IMR-90 (cell line): Measurements from ENCODE around the gene CKAP4.

Experiments
- CEBPB ChIP-seq: IDR thresholded peaks from 2 replicates; pipeline ENCODE4 v1.6.1; 2012; ENCODE audit warnings: low read depth, low read length, improper control_type of control experiment
- CHD1 ChIP-seq: IDR thresholded peaks from 2 replicates; pipeline ENCODE4 v1.6.1; 2012; ENCODE audit warnings: low read depth, low read length, improper control_type of control experiment
- MAFK ChIP-seq: IDR thresholded peaks from 2 replicates; pipeline ENCODE4 v1.6.1; 2012; ENCODE audit warnings: low read depth, low read length, improper control_type of control experiment
- POLR2A ChIP-seq: IDR thresholded peaks from 2 replicates; pipeline ENCODE4 v1.6.1; 2012; ENCODE audit warnings: mild to moderate bottlenecking, low read depth, low read length
- TF ChIP-seq, protein P1 (sequence below): conservative IDR thresholded peaks from 2 replicates; pipeline ENCODE4 v1.5.1; 2012; ENCODE audit warnings: mild to moderate bottlenecking, low read depth, low read length, improper control_type of control experiment

DNA sequence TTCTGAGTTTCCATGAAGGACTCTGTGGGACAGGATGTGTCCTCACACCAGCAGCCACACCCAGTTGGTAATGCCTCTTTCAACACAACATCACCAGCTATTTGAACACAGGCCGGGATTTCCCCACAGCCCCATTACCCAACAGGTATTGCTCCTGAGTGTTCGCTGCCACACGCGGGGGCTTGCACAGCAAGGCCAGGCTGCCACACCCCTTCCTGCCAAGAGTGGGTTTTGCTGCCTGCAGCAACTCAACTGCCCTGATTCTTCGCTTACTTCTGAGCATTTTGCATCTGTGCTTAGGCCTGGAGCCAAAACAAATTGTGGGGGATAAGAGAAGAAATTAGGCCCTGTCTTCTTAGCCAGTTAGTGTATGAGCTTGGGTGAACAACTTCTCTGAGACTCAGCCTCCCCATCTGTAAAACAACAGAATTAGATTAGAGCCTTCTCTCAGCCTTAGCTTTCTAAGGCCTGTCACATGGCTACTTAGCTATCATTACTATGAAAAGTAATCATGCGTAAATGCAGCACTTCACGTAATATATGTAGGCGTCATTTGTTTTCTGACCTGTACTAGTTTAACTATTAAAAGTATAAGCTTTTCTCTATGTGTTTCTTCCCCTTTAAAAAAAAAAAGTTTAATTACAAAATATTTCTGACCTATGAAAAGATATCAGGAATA lies 20.0 kb downstream of the CKAP4 start:
- TF ChIP-seq POLR2A: no peak
- TF ChIP-seq, protein P1, sequence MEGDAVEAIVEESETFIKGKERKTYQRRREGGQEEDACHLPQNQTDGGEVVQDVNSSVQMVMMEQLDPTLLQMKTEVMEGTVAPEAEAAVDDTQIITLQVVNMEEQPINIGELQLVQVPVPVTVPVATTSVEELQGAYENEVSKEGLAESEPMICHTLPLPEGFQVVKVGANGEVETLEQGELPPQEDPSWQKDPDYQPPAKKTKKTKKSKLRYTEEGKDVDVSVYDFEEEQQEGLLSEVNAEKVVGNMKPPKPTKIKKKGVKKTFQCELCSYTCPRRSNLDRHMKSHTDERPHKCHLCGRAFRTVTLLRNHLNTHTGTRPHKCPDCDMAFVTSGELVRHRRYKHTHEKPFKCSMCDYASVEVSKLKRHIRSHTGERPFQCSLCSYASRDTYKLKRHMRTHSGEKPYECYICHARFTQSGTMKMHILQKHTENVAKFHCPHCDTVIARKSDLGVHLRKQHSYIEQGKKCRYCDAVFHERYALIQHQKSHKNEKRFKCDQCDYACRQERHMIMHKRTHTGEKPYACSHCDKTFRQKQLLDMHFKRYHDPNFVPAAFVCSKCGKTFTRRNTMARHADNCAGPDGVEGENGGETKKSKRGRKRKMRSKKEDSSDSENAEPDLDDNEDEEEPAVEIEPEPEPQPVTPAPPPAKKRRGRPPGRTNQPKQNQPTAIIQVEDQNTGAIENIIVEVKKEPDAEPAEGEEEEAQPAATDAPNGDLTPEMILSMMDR: no peak
- TF ChIP-seq MAFK: no peak
- no peak for TF ChIP-seq CEBPB
- no peak for TF ChIP-seq CHD1
